ENCODE results near the gene ZIC2.
A peak's percentile ranks its signal among the peaks of the same experiment; 100 is the strongest.

Gene ZIC2

GRCh38 chr13:99974296-99974938 is 7.2 kb upstream of the ZIC2 start:
- no peak for DNase-seq (ENCODE audit: low spot score)

DNA sequence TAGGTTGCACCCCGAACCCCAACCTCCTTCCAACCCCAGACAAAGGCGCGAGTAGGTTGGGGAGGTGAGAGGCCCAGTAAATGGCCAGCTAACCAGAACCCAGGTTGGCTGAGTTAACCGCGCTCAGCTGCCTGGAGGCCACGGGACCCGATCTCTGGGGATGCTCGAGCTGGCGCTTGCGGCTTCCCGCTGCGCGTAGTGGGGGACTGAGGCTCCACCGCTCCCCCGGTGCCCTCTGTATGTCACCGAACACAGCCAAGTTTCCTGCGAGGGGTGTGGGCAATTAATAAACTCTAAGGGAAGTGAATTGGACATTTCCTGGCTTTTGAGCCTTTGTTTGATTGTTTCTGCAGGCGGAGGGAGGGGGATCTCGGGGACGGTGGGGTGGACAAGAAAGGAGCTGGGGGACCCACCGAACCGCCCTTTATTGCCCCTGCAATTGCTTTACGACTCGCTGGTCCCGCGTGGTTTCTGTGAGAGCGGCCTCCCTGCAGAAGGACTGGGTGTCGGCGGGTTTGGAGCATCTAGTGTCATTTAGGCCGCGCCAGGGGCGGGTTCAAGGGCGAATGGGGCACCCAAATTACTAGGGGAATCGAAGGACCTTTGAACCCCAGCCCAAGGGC is 6.5 kb upstream of the ZIC2 start:
- no peak for DNase-seq (ENCODE audit: low spot score)

DNA sequence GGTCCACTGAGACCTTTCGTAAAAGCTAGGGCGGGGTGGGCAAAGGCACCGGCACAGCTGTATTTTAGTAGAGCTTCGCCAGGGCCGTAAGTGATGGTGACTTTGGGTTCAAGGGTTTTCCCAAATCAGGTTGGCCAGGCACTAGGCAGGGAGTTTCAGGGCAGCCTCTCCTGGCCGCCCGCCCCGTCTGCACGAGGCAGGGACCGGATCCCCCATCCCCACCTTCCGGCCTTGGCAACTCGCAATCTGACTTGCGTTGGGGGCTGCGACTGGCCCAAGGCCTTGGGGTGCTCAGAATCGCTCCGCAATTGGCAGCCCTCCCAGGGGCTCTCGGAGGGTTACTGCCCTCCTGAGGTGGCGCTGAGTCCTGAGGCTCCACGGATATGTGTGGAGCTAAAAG is 6.0 kb upstream of the ZIC2 start:
- DNase-seq (ENCODE audit: low spot score) = no peak

- no peak for DNase-seq (ENCODE audit: low spot score)
These were observed 5.0 kb upstream of the ZIC2 start for GRCh38 chr13:99976575-99976974.

GRCh38 chr13:99977334-99977911 is 4.2 kb upstream of the ZIC2 start:
- no peak for DNase-seq (ENCODE audit: low spot score)

GRCh38 chr13:99977912-99978798 is 3.4 kb upstream of the ZIC2 start:
- no peak for DNase-seq (ENCODE audit: low spot score)

DNA sequence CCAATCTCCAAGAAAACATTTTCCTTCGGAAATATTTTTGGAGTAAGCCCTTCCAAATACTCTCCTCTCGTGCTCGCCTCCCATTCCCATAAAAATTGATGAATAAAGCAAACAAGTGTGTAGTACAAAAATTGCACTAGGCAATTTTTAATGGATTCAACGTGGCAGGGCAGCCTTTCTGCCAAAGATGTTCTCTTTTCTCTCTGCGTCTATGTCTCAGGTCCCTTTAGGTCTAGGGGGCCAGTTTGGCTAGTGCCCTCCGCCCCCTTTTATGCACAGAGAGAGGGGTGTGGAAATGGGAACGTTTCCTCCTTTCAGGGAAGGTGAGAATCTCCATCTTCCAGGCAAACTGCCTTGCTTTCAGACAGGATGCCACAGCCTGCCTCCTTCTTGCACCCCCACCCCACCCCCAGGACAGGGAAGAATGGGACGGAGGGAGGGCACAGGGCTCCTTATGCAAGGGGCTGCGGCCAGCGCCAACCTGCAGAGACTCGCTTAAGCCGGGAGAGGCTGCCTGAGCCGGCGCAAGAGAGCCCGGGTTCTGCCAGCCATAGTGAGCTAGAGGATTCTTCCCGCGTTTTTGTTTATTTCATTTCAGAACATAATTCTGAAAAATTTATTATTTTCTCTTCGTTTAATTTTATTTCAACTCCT is 2.7 kb upstream of the ZIC2 start:
- DNase-seq (ENCODE audit: low spot score) = no peak

DNA sequence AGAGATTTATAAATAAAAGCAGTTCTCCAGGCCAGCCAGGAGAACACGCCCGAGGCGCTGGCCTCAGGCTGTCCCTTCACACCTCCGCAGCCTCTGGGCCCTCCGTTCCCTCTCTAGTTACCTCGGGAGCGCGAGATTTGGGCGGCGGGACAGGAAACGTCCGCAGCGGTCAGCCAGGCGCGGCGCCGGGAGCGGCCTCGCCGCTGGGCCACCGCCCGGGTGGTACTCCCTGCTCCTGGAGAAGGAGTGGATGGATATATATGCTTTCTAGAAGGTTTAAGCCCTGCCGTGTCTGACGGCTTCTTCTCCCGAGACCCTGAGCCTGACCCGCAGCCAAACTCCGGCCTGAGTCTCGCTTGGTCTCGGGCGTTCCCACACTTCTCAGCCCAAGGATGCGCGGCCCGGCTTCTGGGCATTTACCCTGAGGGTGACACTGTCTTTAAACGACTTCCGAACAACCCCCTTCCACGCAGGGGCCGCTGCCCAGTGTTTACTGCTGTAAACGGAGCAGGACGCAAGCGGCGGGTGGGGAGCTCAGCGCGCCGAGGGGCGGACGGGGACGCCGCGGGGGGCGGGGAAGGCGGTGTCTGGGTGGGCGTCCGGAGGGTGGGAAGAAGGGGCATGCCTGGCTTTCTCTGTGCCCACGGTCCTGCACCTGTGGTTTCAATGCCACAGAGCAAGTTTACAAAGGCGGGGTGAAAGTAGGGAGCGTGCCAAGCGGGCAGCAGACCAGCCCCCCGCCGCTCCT is 2.0 kb upstream of the ZIC2 start:
- DNase-seq (ENCODE audit: low spot score) = no peak

DNA sequence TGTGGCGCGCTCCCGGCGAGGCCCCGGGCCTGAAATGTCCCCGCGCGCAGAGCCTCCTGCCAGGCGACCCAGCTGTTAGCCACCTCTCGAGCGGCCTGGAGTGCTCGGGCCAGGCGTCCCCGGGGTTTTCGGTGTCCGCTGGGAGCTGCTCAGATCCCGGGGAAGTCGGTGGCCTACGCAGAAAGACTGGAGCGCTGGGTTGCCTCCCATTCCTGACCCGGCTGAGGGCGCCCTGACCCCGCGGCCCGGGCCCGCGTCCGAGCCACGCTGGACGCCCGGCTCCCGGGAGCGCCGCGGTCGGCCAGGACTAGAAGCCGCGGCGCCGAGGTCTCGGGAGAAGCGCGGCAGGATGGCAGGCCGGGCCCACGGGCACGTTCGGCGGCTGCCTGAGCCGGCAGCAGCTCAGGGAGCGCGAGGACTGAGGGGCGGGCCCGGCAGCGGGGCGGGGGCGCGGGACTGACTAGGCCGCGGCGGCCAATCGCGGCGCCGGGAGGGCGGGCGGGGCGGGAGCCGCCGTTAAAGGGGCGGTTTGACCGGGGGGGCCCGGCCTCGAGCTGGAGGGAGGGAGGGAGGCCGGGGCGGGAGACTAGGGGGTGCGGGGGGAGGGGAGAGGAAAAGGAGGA is 1.3 kb upstream of the ZIC2 start:
- DNase-seq (ENCODE audit: low spot score) = peak; percentile 50

GRCh38 chr13:99980824-99981734 is 505 bp upstream of the ZIC2 start:
- no peak for DNase-seq (ENCODE audit: low spot score)

GRCh38 chr13:99982036-99982730 is 599 bp downstream of the ZIC2 start:
- DNase-seq (ENCODE audit: low spot score) = no peak

DNA sequence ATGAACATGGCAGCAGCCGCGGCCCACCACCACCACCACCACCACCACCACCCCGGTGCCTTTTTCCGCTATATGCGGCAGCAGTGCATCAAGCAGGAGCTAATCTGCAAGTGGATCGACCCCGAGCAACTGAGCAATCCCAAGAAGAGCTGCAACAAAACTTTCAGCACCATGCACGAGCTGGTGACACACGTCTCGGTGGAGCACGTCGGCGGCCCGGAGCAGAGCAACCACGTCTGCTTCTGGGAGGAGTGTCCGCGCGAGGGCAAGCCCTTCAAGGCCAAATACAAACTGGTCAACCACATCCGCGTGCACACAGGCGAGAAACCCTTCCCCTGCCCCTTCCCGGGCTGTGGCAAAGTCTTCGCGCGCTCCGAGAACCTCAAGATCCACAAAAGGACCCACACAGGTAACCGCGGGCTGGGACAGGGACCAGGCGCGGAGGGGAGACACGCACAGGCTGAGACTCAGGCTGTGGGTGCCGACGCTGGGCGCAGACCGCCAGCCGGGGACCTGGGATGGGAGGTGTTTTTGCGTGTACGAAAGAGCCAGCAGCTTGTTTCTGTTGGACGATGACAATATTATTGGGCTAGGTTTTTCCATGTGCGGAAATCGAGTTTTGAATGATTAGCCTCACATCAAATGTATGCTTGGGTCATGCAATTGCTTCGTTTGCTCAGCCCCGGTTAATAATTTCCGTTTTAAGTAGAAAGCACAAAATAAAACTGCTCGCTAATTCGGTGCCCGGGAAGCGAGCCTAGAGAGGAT is 1.3 kb downstream of the ZIC2 start:
- DNase-seq (ENCODE audit: low spot score) = no peak

- no peak for DNase-seq (ENCODE audit: low spot score)
These were observed 2.2 kb downstream of the ZIC2 start for GRCh38 chr13:99983499-99984401.

GRCh38 chr13:99984461-99985240 is 3.1 kb downstream of the ZIC2 start:
- no peak for DNase-seq (ENCODE audit: low spot score)

DNA sequence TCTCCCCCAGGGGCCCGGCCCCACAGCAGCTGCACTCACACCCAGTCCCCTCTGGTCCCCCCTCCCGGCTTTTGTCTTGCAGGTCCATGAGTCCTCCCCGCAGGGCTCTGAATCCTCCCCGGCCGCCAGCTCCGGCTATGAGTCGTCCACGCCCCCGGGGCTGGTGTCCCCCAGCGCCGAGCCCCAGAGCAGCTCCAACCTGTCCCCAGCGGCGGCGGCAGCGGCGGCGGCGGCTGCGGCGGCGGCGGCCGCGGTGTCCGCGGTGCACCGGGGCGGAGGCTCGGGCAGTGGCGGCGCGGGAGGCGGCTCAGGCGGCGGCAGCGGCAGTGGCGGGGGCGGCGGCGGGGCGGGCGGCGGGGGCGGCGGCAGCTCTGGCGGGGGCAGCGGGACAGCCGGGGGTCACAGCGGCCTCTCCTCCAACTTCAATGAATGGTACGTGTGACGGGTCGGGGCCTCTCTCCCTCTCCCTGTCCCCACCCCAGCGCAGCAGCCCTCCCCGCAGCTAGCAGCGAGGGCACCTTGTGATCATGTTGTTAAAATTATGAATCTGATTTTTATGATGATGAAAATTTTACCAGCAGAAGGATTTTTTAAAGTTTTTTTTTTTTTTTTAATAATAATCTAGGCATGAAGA is 3.8 kb downstream of the ZIC2 start:
- DNase-seq (ENCODE audit: low spot score) = no peak

Measured in SK-N-DZ (cell line).